T-helper 2 cell treated with Interferon-gamma antibody and Interleukin-4, amounts not matched to agents 5 μg/mL and 100 μg/mL, for 36 hours (primary cell): Measurements from ENCODE around the gene RUSC2.

Experiments used
- DNase-seq: peaks from one replicate; pipeline ENCODE4 v3.0.0; 2021; ENCODE audit warnings: low spot score
- H3K27ac Mint-ChIP-seq: one replicate; pipeline ENCODE4 v1.8.0; 2021; ENCODE audit warnings: mild to moderate bottlenecking, mixed read lengths
- H3K27me3 Mint-ChIP-seq: one replicate; pipeline ENCODE4 v1.8.0; 2021; ENCODE audit warnings: low read depth, mixed read lengths
- H3K36me3 Mint-ChIP-seq: one replicate; pipeline ENCODE4 v1.8.0; 2021; ENCODE audit warnings: low read depth, mixed read lengths
- H3K4me1 Mint-ChIP-seq: one replicate; pipeline ENCODE4 v1.8.0; 2021; ENCODE audit warnings: low read depth, mixed read lengths
- H3K4me3 Mint-ChIP-seq: one replicate; pipeline ENCODE4 v1.8.0; 2022; ENCODE audit warnings: mild to moderate bottlenecking, moderate library complexity, mixed read lengths
- H3K9me3 Mint-ChIP-seq: one replicate; pipeline ENCODE4 v1.8.0; 2021; ENCODE audit warnings: mixed read lengths

Gene RUSC2

GRCh38 chr9:35508069-35508468 is 18.2 kb downstream of the RUSC2 start:
- H3K27ac Mint-ChIP-seq: no peak overlapping the region
- H3K27me3 Mint-ChIP-seq: peaks cover 2% of the 10 kb centered on the region
- no peaks in the 10 kb centered on the region for H3K36me3 Mint-ChIP-seq
- H3K4me3 Mint-ChIP-seq: no peak overlapping the region
- no peaks in the 10 kb centered on the region for H3K4me1 Mint-ChIP-seq
- DNase-seq: no peak
- no peaks in the 10 kb centered on the region for H3K9me3 Mint-ChIP-seq

GRCh38 chr9:35510383-35510753 is 20.5 kb downstream of the RUSC2 start:
- no peak for DNase-seq
- H3K4me3 Mint-ChIP-seq: no peak overlapping the region
- H3K4me1 Mint-ChIP-seq: no peaks in the 10 kb centered on the region
- H3K27me3 Mint-ChIP-seq: peaks cover 3% of the 10 kb centered on the region
- H3K9me3 Mint-ChIP-seq: no peaks in the 10 kb centered on the region
- no peak overlapping the region for H3K27ac Mint-ChIP-seq
- no peaks in the 10 kb centered on the region for H3K36me3 Mint-ChIP-seq

- H3K4me1 Mint-ChIP-seq: no peaks in the 10 kb centered on the region
- no peaks in the 10 kb centered on the region for H3K9me3 Mint-ChIP-seq
- H3K27ac Mint-ChIP-seq: no peak overlapping the region
- no peaks in the 10 kb centered on the region for H3K36me3 Mint-ChIP-seq
- no peak for DNase-seq
- no peak overlapping the region for H3K4me3 Mint-ChIP-seq
- peaks cover 3% of the 10 kb centered on the region for H3K27me3 Mint-ChIP-seq
Measured at GRCh38 chr9:35510754-35511428, 21.0 kb downstream of the RUSC2 start.

- no peak overlapping the region for H3K27ac Mint-ChIP-seq
- no peaks in the 10 kb centered on the region for H3K4me1 Mint-ChIP-seq
- DNase-seq: no peak
- peaks cover 3% of the 10 kb centered on the region for H3K27me3 Mint-ChIP-seq
- no peaks in the 10 kb centered on the region for H3K9me3 Mint-ChIP-seq
- no peak overlapping the region for H3K4me3 Mint-ChIP-seq
- no peaks in the 10 kb centered on the region for H3K36me3 Mint-ChIP-seq
Measured at GRCh38 chr9:35511453-35511852, 21.5 kb downstream of the RUSC2 start.

GRCh38 chr9:35515766-35516165 is 25.9 kb downstream of the RUSC2 start:
- Mint-ChIP-seq H3K36me3 (no peaks in the 10 kb centered on the region), H3K4me1 (no peaks in the 10 kb centered on the region), H3K27me3 (peaks cover 3% of the 10 kb centered on the region), H3K9me3 (no peaks in the 10 kb centered on the region), H3K4me3 (no peak overlapping the region), H3K27ac (no peak overlapping the region)
- DNase-seq: no peak

- H3K4me1 Mint-ChIP-seq: no peaks in the 10 kb centered on the region
- no peak for DNase-seq
Measured at GRCh38 chr9:35516479-35516878, 26.6 kb downstream of the RUSC2 start.

GRCh38 chr9:35517131-35517530 is 27.2 kb downstream of the RUSC2 start:
- Mint-ChIP-seq H3K27ac (no peak overlapping the region), H3K4me1 (no peaks in the 10 kb centered on the region), H3K36me3 (no peaks in the 10 kb centered on the region), H3K27me3 (peaks cover 3% of the 10 kb centered on the region), H3K4me3 (no peak overlapping the region), H3K9me3 (no peaks in the 10 kb centered on the region)
- no peak for DNase-seq

More at GRCh38 chr9:35516479-35516878, 26.6 kb downstream of the RUSC2 start:
- Mint-ChIP-seq H3K9me3 (no peaks in the 10 kb centered on the region), H3K4me3 (no peak overlapping the region), H3K36me3 (no peaks in the 10 kb centered on the region), H3K27me3 (peaks cover 3% of the 10 kb centered on the region), H3K27ac (no peak overlapping the region)

GRCh38 chr9:35517552-35518224 is 27.8 kb downstream of the RUSC2 start:
- H3K27ac Mint-ChIP-seq: no peak overlapping the region
- H3K4me3 Mint-ChIP-seq: no peak overlapping the region
- H3K36me3 Mint-ChIP-seq: no peaks in the 10 kb centered on the region

GRCh38 chr9:35518225-35518821 is 28.4 kb downstream of the RUSC2 start:
- Mint-ChIP-seq H3K9me3 (no peaks in the 10 kb centered on the region), H3K4me1 (no peaks in the 10 kb centered on the region), H3K4me3 (no peak overlapping the region), H3K27me3 (no peaks in the 10 kb centered on the region), H3K36me3 (no peaks in the 10 kb centered on the region), H3K27ac (no peak overlapping the region)
- DNase-seq: no peak

More at GRCh38 chr9:35517552-35518224, 27.8 kb downstream of the RUSC2 start:
- Mint-ChIP-seq H3K4me1 (no peaks in the 10 kb centered on the region), H3K27me3 (peaks cover 3% of the 10 kb centered on the region), H3K9me3 (no peaks in the 10 kb centered on the region)
- DNase-seq: no peak

GRCh38 chr9:35518981-35519679 is 29.2 kb downstream of the RUSC2 start:
- H3K27ac Mint-ChIP-seq: no peak overlapping the region
- no peaks in the 10 kb centered on the region for H3K36me3 Mint-ChIP-seq
- H3K4me1 Mint-ChIP-seq: no peaks in the 10 kb centered on the region
- H3K4me3 Mint-ChIP-seq: no peak overlapping the region
- no peak for DNase-seq
- H3K27me3 Mint-ChIP-seq: no peaks in the 10 kb centered on the region
- H3K9me3 Mint-ChIP-seq: no peaks in the 10 kb centered on the region

- DNase-seq: no peak
- H3K27ac Mint-ChIP-seq: no peak overlapping the region
- H3K27me3 Mint-ChIP-seq: no peaks in the 10 kb centered on the region
- no peaks in the 10 kb centered on the region for H3K9me3 Mint-ChIP-seq
- no peak overlapping the region for H3K4me3 Mint-ChIP-seq
- no peaks in the 10 kb centered on the region for H3K4me1 Mint-ChIP-seq
- no peaks in the 10 kb centered on the region for H3K36me3 Mint-ChIP-seq
Measured at GRCh38 chr9:35519692-35520363, 29.9 kb downstream of the RUSC2 start.

- H3K4me3 Mint-ChIP-seq: no peak overlapping the region
- no peak for DNase-seq
- H3K27me3 Mint-ChIP-seq: no peaks in the 10 kb centered on the region
- H3K9me3 Mint-ChIP-seq: no peaks in the 10 kb centered on the region
- H3K4me1 Mint-ChIP-seq: no peaks in the 10 kb centered on the region
- H3K36me3 Mint-ChIP-seq: no peaks in the 10 kb centered on the region
- H3K27ac Mint-ChIP-seq: no peak overlapping the region
Measured at GRCh38 chr9:35520364-35520710, 30.4 kb downstream of the RUSC2 start.

GRCh38 chr9:35521708-35522107 is 31.8 kb downstream of the RUSC2 start:
- no peak overlapping the region for H3K27ac Mint-ChIP-seq
- no peaks in the 10 kb centered on the region for H3K4me1 Mint-ChIP-seq
- H3K36me3 Mint-ChIP-seq: no peaks in the 10 kb centered on the region
- H3K9me3 Mint-ChIP-seq: no peaks in the 10 kb centered on the region
- no peaks in the 10 kb centered on the region for H3K27me3 Mint-ChIP-seq
- DNase-seq: no peak
- no peak overlapping the region for H3K4me3 Mint-ChIP-seq

GRCh38 chr9:35522187-35522586 is 32.3 kb downstream of the RUSC2 start:
- no peak overlapping the region for H3K27ac Mint-ChIP-seq
- no peak overlapping the region for H3K4me3 Mint-ChIP-seq
- H3K4me1 Mint-ChIP-seq: no peaks in the 10 kb centered on the region
- no peaks in the 10 kb centered on the region for H3K27me3 Mint-ChIP-seq
- H3K9me3 Mint-ChIP-seq: no peaks in the 10 kb centered on the region
- no peaks in the 10 kb centered on the region for H3K36me3 Mint-ChIP-seq
- no peak for DNase-seq
